H9 (cell line): ENCODE data around the gene NRP2. TPM values are rescaled to one million over a fixed set of nuclear protein-coding genes. Genes with fewer than 3 reads are reported as not detected.
A peak's percentile ranks its signal among the peaks of the same experiment; 100 is the strongest.

Experiments
- DNase-seq: peaks from one replicate; pipeline ENCODE4 v3.0.0-alpha.2; 2017
- H2AFZ ChIP-seq: one replicate; pipeline ENCODE4 v1.6.1; 2013; ENCODE audit warnings: mild to moderate bottlenecking, low read length, control low read depth, moderate library complexity
- H2AK5ac ChIP-seq: 2 replicates; pipeline ENCODE4 v1.6.1; 2013; ENCODE audit warnings: low read length, control low read depth, mixed read lengths; ENCODE audit not compliant: insufficient read length
- H2BK120ac ChIP-seq: one replicate; pipeline ENCODE4 v1.6.1; 2013; ENCODE audit warnings: low read depth, mild to moderate bottlenecking, low read length, control low read depth, inconsistent platforms; ENCODE audit not compliant: poor library complexity, severe bottlenecking
- H2BK12ac ChIP-seq: 2 replicates; pipeline ENCODE4 v1.6.1; 2013; ENCODE audit warnings: low read length, control low read depth, mixed read lengths, low read depth; ENCODE audit not compliant: insufficient read length
- H2BK15ac ChIP-seq: 2 replicates; pipeline ENCODE4 v1.6.1; 2013; ENCODE audit warnings: low read depth, low read length, control low read depth
- H2BK20ac ChIP-seq: one replicate; pipeline ENCODE4 v1.6.1; 2013; ENCODE audit warnings: low read depth, mild to moderate bottlenecking, low read length, control low read depth, inconsistent platforms; ENCODE audit not compliant: poor library complexity, severe bottlenecking
- H2BK5ac ChIP-seq: 2 replicates; pipeline ENCODE4 v1.6.1; 2013; ENCODE audit warnings: low read length, control low read depth, mixed read lengths; ENCODE audit not compliant: insufficient read length
- H3K14ac ChIP-seq: 2 replicates; pipeline ENCODE4 v1.6.1; 2013; ENCODE audit warnings: low read length, control low read depth; ENCODE audit not compliant: insufficient read depth
- H3K18ac ChIP-seq: 2 replicates; pipeline ENCODE4 v1.6.1; 2013; ENCODE audit warnings: low read depth, mild to moderate bottlenecking, mixed read lengths, low read length, control low read depth; ENCODE audit not compliant: insufficient read length
- H3K23ac ChIP-seq: 2 replicates; pipeline ENCODE4 v1.6.1; 2013; ENCODE audit warnings: low read length, control low read depth, mixed read lengths, low read depth; ENCODE audit not compliant: insufficient read length
- H3K23me2 ChIP-seq: 2 replicates; pipeline ENCODE4 v1.6.1; 2013; ENCODE audit warnings: low read depth, mild to moderate bottlenecking, mixed read lengths, low read length, control low read depth; ENCODE audit not compliant: insufficient read length, poor library complexity, severe bottlenecking
- H3K27ac ChIP-seq: 2 replicates; pipeline ENCODE4 v1.5.1; 2013; ENCODE audit warnings: low read length, control low read depth, mixed read lengths, low read depth; ENCODE audit not compliant: insufficient read length
- H3K27me3 ChIP-seq: 2 replicates; pipeline ENCODE4 v1.6.1; 2013; ENCODE audit warnings: low read length, control low read depth, inconsistent platforms; ENCODE audit not compliant: insufficient read depth
- H3K4ac ChIP-seq: 2 replicates; pipeline ENCODE4 v1.6.1; 2013; ENCODE audit warnings: low read depth, mild to moderate bottlenecking, control low read depth, inconsistent platforms, low read length, moderate library complexity
- H3K4me1 ChIP-seq: 2 replicates; pipeline ENCODE4 v1.6.1; 2013; ENCODE audit warnings: low read length, control low read depth, inconsistent platforms; ENCODE audit not compliant: insufficient read depth
- H3K4me2 ChIP-seq: 2 replicates; pipeline ENCODE4 v1.6.1; 2013; ENCODE audit warnings: low read length, control low read depth, mixed read lengths; ENCODE audit not compliant: insufficient read length, insufficient read depth
- H3K56ac ChIP-seq: 2 replicates; pipeline ENCODE4 v1.6.1; 2013; ENCODE audit warnings: low read depth, mild to moderate bottlenecking, mixed read lengths, low read length, control low read depth; ENCODE audit not compliant: insufficient read length
- H3K79me1 ChIP-seq: 2 replicates; pipeline ENCODE4 v1.6.1; 2013; ENCODE audit warnings: low read depth, mild to moderate bottlenecking, moderate library complexity, low read length, control low read depth, inconsistent platforms; ENCODE audit not compliant: insufficient read depth, poor library complexity, severe bottlenecking
- H3K79me2 ChIP-seq: 2 replicates; pipeline ENCODE4 v1.6.1; 2013; ENCODE audit warnings: low read length, control low read depth, inconsistent platforms; ENCODE audit not compliant: insufficient read depth
- H3K9ac ChIP-seq: 2 replicates; pipeline ENCODE4 v1.6.1; 2013; ENCODE audit warnings: low read length, control low read depth, mixed read lengths; ENCODE audit not compliant: insufficient read length; ENCODE audit errors: extremely low read depth
- H3K9me3 ChIP-seq: one replicate; pipeline ENCODE4 v1.6.1; 2013; ENCODE audit warnings: low read depth, low read length, inconsistent platforms; ENCODE audit not compliant: control insufficient read depth
- H3T11ph ChIP-seq: one replicate; pipeline ENCODE4 v1.6.1; 2013; ENCODE audit warnings: mild to moderate bottlenecking, low read length, control low read depth, inconsistent platforms
- H4K20me1 ChIP-seq: one replicate; pipeline ENCODE4 v1.6.1; 2013; ENCODE audit not compliant: control insufficient read depth, insufficient read length, insufficient read depth
- H4K5ac ChIP-seq: 2 replicates; pipeline ENCODE4 v1.6.1; 2013; ENCODE audit warnings: low read depth, mild to moderate bottlenecking, mixed read lengths, low read length, control low read depth; ENCODE audit not compliant: insufficient read length
- H4K8ac ChIP-seq: replicated peaks from 2 replicates; pipeline ENCODE4 v1.6.1; 2013; ENCODE audit warnings: low read length, control low read depth, mixed read lengths, low read depth; ENCODE audit not compliant: insufficient read length
- H4K91ac ChIP-seq: 2 replicates; pipeline ENCODE4 v1.6.1; 2013; ENCODE audit warnings: low read depth, mild to moderate bottlenecking, moderate library complexity, mixed read lengths, low read length, control low read depth; ENCODE audit not compliant: insufficient read length
- H3K27ac Mint-ChIP-seq, 3 experiments: 2 replicates in 2 of 3; 3 replicates in 1 of 3; pipeline ENCODE4 v1.8.0; 2020 to 2021; ENCODE audit warnings: mixed read lengths in 3 of 3, mild to moderate bottlenecking in 1 of 3, moderate library complexity in 1 of 3
- H3K27me3 Mint-ChIP-seq: 2 replicates; pipeline ENCODE4 v1.8.0; 2021; ENCODE audit warnings: low read depth, mild to moderate bottlenecking, moderate library complexity, mixed read lengths
- H3K36me3 Mint-ChIP-seq, 3 experiments: 2 replicates in 2 of 3; 3 replicates in 1 of 3; pipeline ENCODE4 v1.8.0; 2020 to 2021; ENCODE audit warnings: low read depth in 3 of 3, mixed read lengths in 3 of 3; ENCODE audit not compliant: insufficient read depth in 1 of 3
- H3K4me1 Mint-ChIP-seq, 2 experiments: 2 replicates each; pipeline ENCODE4 v1.8.0; 2020; ENCODE audit warnings: mixed read lengths in 2 of 2
- H3K4me3 Mint-ChIP-seq, 2 experiments: 2 replicates in 1 of 2; 3 replicates in 1 of 2; pipeline ENCODE4 v1.8.0; 2020 to 2021; ENCODE audit warnings: mild to moderate bottlenecking in 2 of 2, mixed read lengths in 2 of 2, moderate library complexity in 1 of 2
- H3K9me3 Mint-ChIP-seq, 2 experiments: 2 replicates in 1 of 2; 3 replicates in 1 of 2; pipeline ENCODE4 v1.8.0; 2020; ENCODE audit warnings: mild to moderate bottlenecking in 2 of 2, mixed read lengths in 2 of 2, moderate library complexity in 1 of 2
- WGBS: extraction: QIAGEN DNeasy Blood & Tissue Kit; methylation state at CpG from one replicate; pipeline ENCODE4 v1.1.7; 2013; ENCODE audit warnings: missing lambda C conversion rate, low lambda C conversion rate, mixed read lengths; ENCODE audit not compliant: insufficient read length; ENCODE audit errors: extremely low coverage; 5-methylcytosine and 5-hydroxymethylcytosine counted together
- total RNA-seq: library from RNA; stranded (reverse); gene quantifications from 2 replicates; pipeline ENCODE4 v1.2.1, GENCODE V29; 2021
- TF ChIP-seq, protein P1 (sequence below): fragments of 200-600 bp; sonication (generic); conservative IDR thresholded peaks from 3 replicates; pipeline ENCODE4 v1.8.0; 2021; ENCODE audit warnings: antibody characterized with exemption, mild to moderate bottlenecking

NRP2 gene
- total RNA-seq, 1 experiment from 2014 or later = 19.7 TPM

DNA sequence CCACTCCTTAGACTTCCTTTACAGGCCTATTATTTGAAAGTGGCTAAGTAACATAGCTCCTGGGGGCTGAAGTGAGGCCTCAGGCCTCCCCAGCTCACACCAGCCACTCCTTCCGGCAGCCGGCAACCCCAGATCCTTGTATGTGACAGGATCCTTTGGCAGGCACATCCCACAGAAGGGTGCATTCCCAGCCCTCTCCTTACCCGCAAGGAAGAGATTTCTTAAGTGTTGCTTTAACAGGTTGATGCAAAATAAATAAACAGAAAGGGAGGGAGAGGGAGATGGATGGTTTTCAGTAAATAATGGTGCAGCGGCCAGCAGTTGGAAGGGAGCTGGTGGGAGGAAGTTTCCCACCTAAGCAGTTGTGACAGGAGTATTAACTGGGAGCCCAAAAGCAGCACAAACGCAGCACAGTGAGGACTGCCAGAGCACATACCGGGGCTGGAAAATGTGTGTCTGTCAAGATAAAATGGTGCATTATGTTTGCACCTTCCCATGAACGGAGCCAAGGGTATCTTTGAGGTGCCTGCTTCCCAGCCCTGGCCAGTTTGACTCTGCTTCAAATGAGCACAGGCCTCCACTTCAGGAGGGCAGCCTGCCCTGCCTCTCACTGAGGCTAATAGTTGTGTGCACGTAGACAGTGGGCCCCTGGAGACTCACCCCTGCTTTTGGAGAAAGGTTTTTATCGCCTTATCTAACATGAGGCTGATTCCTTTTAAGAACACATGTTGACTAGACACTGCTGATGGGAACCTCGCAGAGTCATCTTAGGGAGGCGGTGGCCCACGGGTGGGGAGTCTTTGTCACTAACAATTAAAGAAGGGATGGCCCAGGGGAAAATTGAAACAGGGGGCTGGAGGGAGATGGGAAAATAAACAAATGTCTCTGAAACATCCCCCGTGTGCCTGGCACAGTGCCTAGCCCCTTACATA lies 32.8 kb downstream of the NRP2 start:
- TF ChIP-seq, protein P1, sequence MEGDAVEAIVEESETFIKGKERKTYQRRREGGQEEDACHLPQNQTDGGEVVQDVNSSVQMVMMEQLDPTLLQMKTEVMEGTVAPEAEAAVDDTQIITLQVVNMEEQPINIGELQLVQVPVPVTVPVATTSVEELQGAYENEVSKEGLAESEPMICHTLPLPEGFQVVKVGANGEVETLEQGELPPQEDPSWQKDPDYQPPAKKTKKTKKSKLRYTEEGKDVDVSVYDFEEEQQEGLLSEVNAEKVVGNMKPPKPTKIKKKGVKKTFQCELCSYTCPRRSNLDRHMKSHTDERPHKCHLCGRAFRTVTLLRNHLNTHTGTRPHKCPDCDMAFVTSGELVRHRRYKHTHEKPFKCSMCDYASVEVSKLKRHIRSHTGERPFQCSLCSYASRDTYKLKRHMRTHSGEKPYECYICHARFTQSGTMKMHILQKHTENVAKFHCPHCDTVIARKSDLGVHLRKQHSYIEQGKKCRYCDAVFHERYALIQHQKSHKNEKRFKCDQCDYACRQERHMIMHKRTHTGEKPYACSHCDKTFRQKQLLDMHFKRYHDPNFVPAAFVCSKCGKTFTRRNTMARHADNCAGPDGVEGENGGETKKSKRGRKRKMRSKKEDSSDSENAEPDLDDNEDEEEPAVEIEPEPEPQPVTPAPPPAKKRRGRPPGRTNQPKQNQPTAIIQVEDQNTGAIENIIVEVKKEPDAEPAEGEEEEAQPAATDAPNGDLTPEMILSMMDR = no peak
- no peak overlapping the region for H4K91ac ChIP-seq
- no peak overlapping the region for H2BK15ac ChIP-seq
- H3K14ac ChIP-seq = 0 out of 2 replicates have a peak overlapping the region, but pooled peaks have one; percentile 41
- WGBS = no CpG with 5 or more reads among the region's 13 CpGs
- no peaks in the 10 kb centered on the region for H3K9me3 ChIP-seq
- no peak overlapping the region for H3K9ac ChIP-seq
- no peak overlapping the region for H3K4ac ChIP-seq
- Mint-ChIP-seq H3K4me3 (no peak overlapping the region), H3K4me1 (peaks cover 55 to 72% of the 10 kb centered on the region in 2 experiments), H3K27ac (peak overlapping the region in 2 of 3 experiments; percentile 44 to 52; a peak in 4 of 7 replicates), H3K36me3 (peaks cover 10 to 26% (median 25%) of the 10 kb centered on the region in 3 experiments), H3K9me3 (no peaks in the 10 kb centered on the region), H3K27me3 (no peaks in the 10 kb centered on the region; the same call in 1 of the 2 replicates)
- no peaks in the 10 kb centered on the region for H4K20me1 ChIP-seq
- no peak for DNase-seq
- H2BK12ac ChIP-seq = no peak overlapping the region
- H2BK120ac ChIP-seq = no peak overlapping the region
- H3K18ac ChIP-seq = no peak overlapping the region
- H2BK20ac ChIP-seq = no peak overlapping the region
- H3K27ac ChIP-seq = no peak overlapping the region
- H2AFZ ChIP-seq = no peak overlapping the region
- H3K4me2 ChIP-seq = no peak overlapping the region
- H3K79me1 ChIP-seq = no peaks in the 10 kb centered on the region
- H4K8ac ChIP-seq = no peak overlapping the region
- no peak overlapping the region for H2AK5ac ChIP-seq
- peaks cover 2% of the 10 kb centered on the region; the same call in 1 of the 2 replicates for H3K4me1 ChIP-seq
- H3K27me3 ChIP-seq = no peaks in the 10 kb centered on the region
- no peaks in the 10 kb centered on the region for H3K23me2 ChIP-seq
- no peak overlapping the region for H3T11ph ChIP-seq
- H3K79me2 ChIP-seq = no peaks in the 10 kb centered on the region
- no peak overlapping the region for H3K23ac ChIP-seq
- no peak overlapping the region for H3K56ac ChIP-seq
- H4K5ac ChIP-seq = no peak overlapping the region
- no peak overlapping the region for H2BK5ac ChIP-seq
